Ovary (tissue), 9 donors: ENCODE measurements around the gene CA10. TPM values are rescaled to one million over a fixed set of nuclear protein-coding genes. Genes with fewer than 3 reads are reported as not detected.

Experiments used
- DNase-seq, 5 donors: peaks; one replicate each; pipeline ENCODE4 v3.0.0-alpha.2; 2019 to 2020
- H3K27ac ChIP-seq, 2 donors: fragments of 200-600 bp; one replicate each; pipeline versions ENCODE4 v1.5.1 to v1.8.0; 2019 to 2022
- H3K27me3 ChIP-seq: fragments of 200-600 bp; one replicate; pipeline ENCODE4 v1.8.0; 2022
- H3K36me3 ChIP-seq: fragments of 200-600 bp; sonication (generic); one replicate; pipeline ENCODE4 v1.5.1; 2019
- H3K4me1 ChIP-seq: one replicate; pipeline ENCODE4 v1.8.1; 2013; ENCODE audit warnings: mild to moderate bottlenecking, moderate library complexity; ENCODE audit not compliant: insufficient read depth
- H3K4me3 ChIP-seq: fragments of 200-600 bp; sonication (generic); one replicate; pipeline ENCODE4 v1.5.1; 2017
- H3K9me3 ChIP-seq, 2 donors: fragments of 200-600 bp in 1 of 2; sonication (generic) in 1 of 2; one replicate each; pipeline versions ENCODE4 v1.5.1 to v1.8.1; 2013 to 2019; ENCODE audit warnings: mild to moderate bottlenecking in 1 of 2, moderate library complexity in 1 of 2
- EP300 ChIP-seq: sonication (generic); formaldehyde crosslinking; IDR thresholded peaks from one replicate; pipeline ENCODE4 v1.6.1; 2017; ENCODE audit warnings: antibody characterized with exemption
- POLR2A ChIP-seq: fragments of 450-650 bp; IDR thresholded peaks from one replicate; pipeline ENCODE4 v1.6.1; 2017; ENCODE audit warnings: antibody characterized with exemption, mild to moderate bottlenecking, moderate library complexity
- WGBS, 3 donors: extraction: QIAGEN DNeasy Blood & Tissue Kit in 1 of 3; methylation state at CpG; one replicate each; pipeline versions ENCODE4 v1.1.5 to v1.1.7; 2013 to 2017; 5-methylcytosine and 5-hydroxymethylcytosine counted together
- intact Hi-C, 4 donors: fragments of 100-400 bp; cut with DNase I; formaldehyde crosslinking; loops; one replicate each; pipeline versions ENCODE4 v1.11.0 to v1.15.1; 2022 to 2023
- polyA plus RNA-seq, 2 donors: library from polyadenylated mRNA; stranded (reverse); fragments of 200-250 nt in 1 of 2; fragments of 350-450 nt in 1 of 2; fragmentation: Illumina TruSeq in 1 of 2; extraction: RNeasy Lipid Tissue Mini Kit (QIAGEN cat#74804) in 1 of 2; gene quantifications; one replicate each; pipeline ENCODE4 v1.2.3, GENCODE V29; 2013 to 2014
- total RNA-seq, 7 donors: library from RNA; depleted of rRNA in 2 of 7; stranded (reverse); fragments of >200 nt in 2 of 7; fragmentation: NEBNext Ultra II Directional in 3 of 7; extraction: Animal tissue kit (Norgen Biotek cat#: 25700) in 3 of 7; gene quantifications; one replicate each; pipeline versions ENCODE4 v1.1.0 to v1.2.4, GENCODE V29; 2016 to 2023
- TF ChIP-seq, protein P1 (sequence below), 3 donors: fragments of 450-650 bp in 2 of 3; fragments of 200-600 bp in 1 of 3; IDR thresholded peaks; one replicate each; pipeline versions ENCODE4 v1.5.1 to v1.8.0; 2016 to 2022; ENCODE audit warnings: antibody characterized with exemption in 3 of 3, mild to moderate bottlenecking in 1 of 3
- donor health status: DM: no; HTN: no; CAD: no; lungs with moderate emphysema.
- donor health status: DM: no; HTN: no; CAD: no.
- donor health status: Bipolar disorder and iron deficiency.
- donor health status: DM: yes; HTN: yes; CAD: no.
- donor health status: DM: no; HTN: no; CAD: no.
- donor health status: DM: yes; HTN: yes; CAD: no.

CA10 gene
- total and polyA plus RNA-seq, 9 donors, result 0.34 to 4.3 (median 1.2) TPM; not detected in 2

DNA sequence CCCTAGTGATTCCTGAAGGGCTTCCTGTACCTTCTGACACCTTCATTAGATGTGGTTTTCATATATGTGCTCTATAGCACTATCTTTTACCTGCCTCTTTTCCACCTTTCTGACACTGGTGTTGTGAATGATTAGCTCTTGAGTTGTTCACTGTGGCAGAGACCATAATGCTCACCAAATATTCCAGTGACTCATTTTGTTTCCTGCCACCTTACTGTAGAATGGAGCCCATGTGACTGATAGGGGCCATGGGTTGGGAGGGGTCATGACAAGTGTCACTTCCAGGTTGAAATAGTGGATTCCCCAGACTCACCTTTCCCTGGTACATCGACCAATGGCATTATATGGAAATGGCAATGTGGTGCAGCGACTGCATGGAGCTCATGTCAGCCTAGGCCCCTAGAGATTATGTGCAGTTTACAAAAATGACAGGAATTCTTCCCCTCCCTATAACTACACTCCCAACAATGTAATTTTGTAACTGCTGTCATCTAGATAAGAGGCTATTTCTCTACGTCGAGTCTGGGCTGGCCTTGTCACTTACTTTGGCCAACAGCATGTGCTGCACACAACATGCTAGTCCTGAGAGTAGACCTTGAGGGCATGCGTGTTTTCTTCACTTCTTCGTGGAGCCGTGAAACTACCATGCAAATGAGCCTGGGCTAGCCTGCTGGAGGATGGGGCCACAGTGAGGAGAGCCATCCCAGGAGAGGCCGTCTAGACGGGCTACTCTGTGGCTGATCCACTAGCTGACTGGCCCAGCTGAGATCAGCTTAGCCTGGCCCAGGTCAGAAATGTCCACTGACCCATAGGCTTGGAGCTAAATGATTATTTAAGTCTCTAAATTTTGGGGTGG, 409.5 kb downstream of the CA10 start:
- 88 to 94% (median 93%) methylated on average over 9 of the region's 9 CpGs for WGBS, 3 donors

DNA sequence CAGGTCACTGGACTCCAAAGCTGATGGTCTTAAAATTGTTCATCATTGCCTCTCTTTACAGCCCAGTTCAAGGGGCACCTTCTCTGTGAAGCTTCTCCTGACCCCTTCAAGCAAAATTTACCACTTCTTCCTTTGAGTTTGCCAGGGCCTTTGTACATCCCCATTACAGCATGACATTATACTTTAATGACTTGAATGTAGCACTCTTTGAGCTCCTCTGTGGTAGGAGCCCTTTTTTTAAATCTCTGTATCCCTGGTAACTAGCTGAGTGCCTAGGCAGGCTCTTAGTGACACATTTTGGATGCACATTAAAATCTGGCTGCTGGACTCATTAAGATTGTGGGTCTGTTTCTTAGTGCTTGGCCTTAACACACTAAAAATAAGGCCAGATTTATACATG, 412.1 kb downstream of the CA10 start:
- no peak for DNase-seq
- intact Hi-C loops, result no loop called here

More for the DNA sequence above, 409.5 kb downstream of the CA10 start:
- TF ChIP-seq POLR2A, result no peak
- no peak for TF ChIP-seq EP300
- TF ChIP-seq, protein P1, sequence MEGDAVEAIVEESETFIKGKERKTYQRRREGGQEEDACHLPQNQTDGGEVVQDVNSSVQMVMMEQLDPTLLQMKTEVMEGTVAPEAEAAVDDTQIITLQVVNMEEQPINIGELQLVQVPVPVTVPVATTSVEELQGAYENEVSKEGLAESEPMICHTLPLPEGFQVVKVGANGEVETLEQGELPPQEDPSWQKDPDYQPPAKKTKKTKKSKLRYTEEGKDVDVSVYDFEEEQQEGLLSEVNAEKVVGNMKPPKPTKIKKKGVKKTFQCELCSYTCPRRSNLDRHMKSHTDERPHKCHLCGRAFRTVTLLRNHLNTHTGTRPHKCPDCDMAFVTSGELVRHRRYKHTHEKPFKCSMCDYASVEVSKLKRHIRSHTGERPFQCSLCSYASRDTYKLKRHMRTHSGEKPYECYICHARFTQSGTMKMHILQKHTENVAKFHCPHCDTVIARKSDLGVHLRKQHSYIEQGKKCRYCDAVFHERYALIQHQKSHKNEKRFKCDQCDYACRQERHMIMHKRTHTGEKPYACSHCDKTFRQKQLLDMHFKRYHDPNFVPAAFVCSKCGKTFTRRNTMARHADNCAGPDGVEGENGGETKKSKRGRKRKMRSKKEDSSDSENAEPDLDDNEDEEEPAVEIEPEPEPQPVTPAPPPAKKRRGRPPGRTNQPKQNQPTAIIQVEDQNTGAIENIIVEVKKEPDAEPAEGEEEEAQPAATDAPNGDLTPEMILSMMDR (IDR thresholded peaks at IDR 0.05), result no peak
- Histone ChIP-seq H3K27ac (no peak overlapping the region), H3K4me1 (no peaks in the 10 kb centered on the region), H3K36me3 (no peaks in the 10 kb centered on the region), H3K4me3 (no peak overlapping the region), H3K9me3 (no peaks in the 10 kb centered on the region), H3K27me3 (no peaks in the 10 kb centered on the region)
- DNase-seq, result no peak
- intact Hi-C loops, result no loop called here

DNA sequence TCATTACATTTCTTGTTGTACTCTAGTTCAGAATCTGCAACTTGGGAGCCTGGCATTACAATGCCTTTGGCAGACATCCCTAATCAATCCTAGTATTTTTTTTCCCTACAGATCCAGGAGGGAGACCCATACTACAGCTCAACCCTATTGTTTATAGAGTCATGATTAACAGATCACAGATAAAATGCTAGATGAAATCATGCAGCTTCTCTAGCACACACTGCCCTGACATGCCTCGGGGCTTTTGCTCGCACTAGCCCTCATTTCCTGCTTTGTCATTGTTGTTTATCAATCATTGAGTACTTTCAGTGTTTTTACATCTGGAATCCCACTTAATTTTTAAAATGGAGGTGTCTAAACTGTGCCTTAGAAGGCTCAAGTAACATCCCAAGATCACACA, 412.5 kb downstream of the CA10 start:
- no peak overlapping the region for H3K27ac ChIP-seq
- no peak overlapping the region for H3K4me3 ChIP-seq
- no peaks in the 10 kb centered on the region for H3K27me3 ChIP-seq
- H3K36me3 ChIP-seq, result no peaks in the 10 kb centered on the region
- TF ChIP-seq EP300 (no peak), POLR2A (no peak)
- TF ChIP-seq, protein P1 (IDR thresholded peaks at IDR 0.05), result no peak
- H3K9me3 ChIP-seq, result no peaks in the 10 kb centered on the region
- 82 to 88% (median 84%) methylated on average over 2 of the region's 2 CpGs for WGBS, 3 donors
- DNase-seq, result no peak
- intact Hi-C loops, result no loop called here
- H3K4me1 ChIP-seq, result no peaks in the 10 kb centered on the region

More for the DNA sequence above, 412.1 kb downstream of the CA10 start:
- Histone ChIP-seq H3K36me3 (no peaks in the 10 kb centered on the region), H3K27ac (no peak overlapping the region), H3K27me3 (no peaks in the 10 kb centered on the region), H3K9me3 (no peaks in the 10 kb centered on the region), H3K4me1 (no peaks in the 10 kb centered on the region), H3K4me3 (no peak overlapping the region)
- TF ChIP-seq, protein P1 (IDR thresholded peaks at IDR 0.05), result no peak
- TF ChIP-seq POLR2A (no peak), EP300 (no peak)

DNA sequence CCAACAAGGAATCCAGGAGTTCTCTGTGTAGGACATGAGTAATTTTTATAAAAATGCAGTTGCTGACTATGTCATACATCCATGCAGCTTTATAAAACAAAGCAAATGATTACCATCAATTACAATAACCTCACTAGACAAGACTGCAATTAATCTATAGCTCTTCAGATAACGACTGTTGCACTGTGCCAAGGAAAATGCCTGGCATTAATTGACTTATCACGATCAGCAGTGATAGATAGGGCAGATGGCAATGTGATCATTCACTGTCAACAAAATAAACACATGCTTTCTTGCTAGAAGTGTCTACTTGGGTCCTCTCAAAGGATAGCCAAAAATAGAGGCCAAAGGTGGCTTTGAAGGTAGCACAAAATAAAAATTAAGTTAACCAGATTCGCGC, 415.0 kb downstream of the CA10 start:
- WGBS, 3 donors, result 82 to 88% (median 85%) methylated on average over 4 of the region's 4 CpGs
- H3K27me3 ChIP-seq, result no peaks in the 10 kb centered on the region
- no peak overlapping the region for H3K27ac ChIP-seq
- H3K4me1 ChIP-seq, result no peaks in the 10 kb centered on the region
- intact Hi-C loops, result no loop called here
- DNase-seq, result no peak
- no peaks in the 10 kb centered on the region for H3K9me3 ChIP-seq
- no peaks in the 10 kb centered on the region for H3K36me3 ChIP-seq
- no peak for TF ChIP-seq EP300
- no peak for TF ChIP-seq POLR2A
- TF ChIP-seq, protein P1 (IDR thresholded peaks at IDR 0.05), result no peak
- H3K4me3 ChIP-seq, result no peak overlapping the region
